ENCODE measurements around the gene RASA3. TPM values are rescaled to one million over a fixed set of nuclear protein-coding genes. Genes with fewer than 3 reads are reported as not detected.
A peak's percentile ranks its signal among the peaks of the same experiment; 100 is the strongest.
"Not testable (repeated sequence)": the region's sequence is repeated elsewhere in the genome, so short reads cannot be mapped to it uniquely, and the experiment has no call there.

The RASA3 gene
- total RNA-seq, 1 experiment from 2014 or later, result 58.6 TPM

GRCh38 chr13:114127473-114128347, 4.7 kb downstream of the RASA3 start:
- no peak for DNase-seq (ENCODE audit: low read depth)

GRCh38 chr13:114126789-114127472, 5.5 kb downstream of the RASA3 start:
- DNase-seq (ENCODE audit: low read depth), result no peak

- not testable (repeated sequence) for DNase-seq (ENCODE audit: low read depth)
Observed at GRCh38 chr13:114126086-114126485, 6.3 kb downstream of the RASA3 start.

- DNase-seq (ENCODE audit: low read depth), result no peak
Observed at GRCh38 chr13:114125589-114125988, 6.8 kb downstream of the RASA3 start.

- peak; percentile 85 for DNase-seq (ENCODE audit: low read depth)
Observed at GRCh38 chr13:114124921-114125320, 7.5 kb downstream of the RASA3 start.

GRCh38 chr13:114124431-114124830, 8.0 kb downstream of the RASA3 start:
- DNase-seq (ENCODE audit: low read depth), result no peak

- no peak for DNase-seq (ENCODE audit: low read depth)
Observed at GRCh38 chr13:114123876-114124275, 8.5 kb downstream of the RASA3 start.

- no peak for DNase-seq (ENCODE audit: low read depth)
Observed at GRCh38 chr13:114123448-114123847, 9.0 kb downstream of the RASA3 start.

- no peak for DNase-seq (ENCODE audit: low read depth)
Observed at GRCh38 chr13:114122591-114123211, 9.7 kb downstream of the RASA3 start.

GRCh38 chr13:114122127-114122511, 10.3 kb downstream of the RASA3 start:
- no peak for DNase-seq (ENCODE audit: low read depth)

- DNase-seq (ENCODE audit: low read depth), result no peak
Observed at GRCh38 chr13:114121496-114122126, 10.8 kb downstream of the RASA3 start.

GRCh38 chr13:114121031-114121430, 11.4 kb downstream of the RASA3 start:
- DNase-seq (ENCODE audit: low read depth), result no peak

GRCh38 chr13:114120591-114121011, 11.8 kb downstream of the RASA3 start:
- no peak for DNase-seq (ENCODE audit: low read depth)

GRCh38 chr13:114119196-114119595, 13.2 kb downstream of the RASA3 start:
- DNase-seq (ENCODE audit: low read depth), result peak; percentile 97

GRCh38 chr13:114118511-114119123, 13.8 kb downstream of the RASA3 start:
- DNase-seq (ENCODE audit: low read depth), result peak; percentile 84

- DNase-seq (ENCODE audit: low read depth), result peak; percentile 73
Observed at GRCh38 chr13:114118086-114118485, 14.3 kb downstream of the RASA3 start.

GRCh38 chr13:114117341-114117874, 15.0 kb downstream of the RASA3 start:
- DNase-seq (ENCODE audit: low read depth), result not testable (repeated sequence)

GRCh38 chr13:114116734-114117133, 15.7 kb downstream of the RASA3 start:
- DNase-seq (ENCODE audit: low read depth), result no peak

- DNase-seq (ENCODE audit: low read depth), result no peak
Observed at GRCh38 chr13:114115796-114116195, 16.6 kb downstream of the RASA3 start.

GRCh38 chr13:114115191-114115671, 17.2 kb downstream of the RASA3 start:
- DNase-seq (ENCODE audit: low read depth), result peak; percentile 92

- DNase-seq (ENCODE audit: low read depth), result not testable (repeated sequence)
Observed at GRCh38 chr13:114114666-114115065, 17.8 kb downstream of the RASA3 start.
